GM12878 (cell line): ENCODE results near the gene AKT1. TPM values are rescaled to one million over a fixed set of nuclear protein-coding genes. Genes with fewer than 3 reads are reported as not detected.

Source experiments
- ATAC-seq: fragments of 200-7000 bp; cut with Tn5 transposase; 3 replicates; pipeline ENCODE4 v1.9.1; 2020; ENCODE audit warnings: mild to moderate bottlenecking, moderate library complexity
- BruUV-seq: library from RNA; stranded (reverse); fragments of 400-500 nt; replicated peaks from 2 replicates; lab custom pipeline; 2021; lab: Mats Ljungman, UMichigan
- CTCF ChIA-PET: fragments of 300-600 bp; sonication (Branson Sonifier 250); formaldehyde crosslinking; extraction: SDS; loops from one replicate; lab custom pipeline; 2021; ENCODE audit warnings: inconsistent platforms; lab: Yijun Ruan, JAX
- POLR2A ChIA-PET: fragments of 350-600 bp; formaldehyde crosslinking; extraction: SDS; loops from one replicate; lab custom pipeline; 2021; ENCODE audit warnings: inconsistent platforms; lab: Charles Lee
- RAD21 ChIA-PET: fragments of 300-600 bp; sonication (Branson Sonifier 250); formaldehyde crosslinking; loops from one replicate; lab custom pipeline; 2023; ENCODE audit warnings: antibody characterized with exemption; ENCODE audit not compliant: unreplicated experiment; lab: Charles Lee
- SMC1A ChIA-PET: fragments of 300-600 bp; sonication (Branson Sonifier 250); formaldehyde crosslinking; loops from one replicate; lab custom pipeline; 2023; ENCODE audit not compliant: unreplicated experiment, uncharacterized antibody; lab: Charles Lee
- DNase-seq: peaks from one replicate; pipeline ENCODE4 v3.0.0-alpha.2; 2011; ENCODE audit warnings: low read depth, low spot score
- FAIRE-seq: peaks from 3 replicates; lab custom pipeline; 2011; peaks lifted over from hg19 to GRCh38; lab: Jason Lieb, UNC
- H2AFZ ChIP-seq: 2 replicates; pipeline ENCODE4 v1.6.0; 2011; ENCODE audit warnings: low read depth, low read length, control low read depth; ENCODE audit not compliant: control insufficient read depth
- H3K27ac ChIP-seq: 2 replicates; pipeline ENCODE4 v1.5.1; 2011; ENCODE audit warnings: control low read depth; ENCODE audit not compliant: control insufficient read depth, insufficient read depth
- H3K27me3 ChIP-seq, 2 experiments: replicated peaks in 1 of 2; 2 replicates each; pipeline versions ENCODE4 v1.6.0 to v1.6.1; 2011; ENCODE audit warnings: low read length in 1 of 2; ENCODE audit not compliant: control insufficient read depth in 2 of 2, insufficient read depth in 2 of 2
- H3K36me3 ChIP-seq, 2 experiments: 2 replicates each; pipeline ENCODE4 v1.5.1; 2011; ENCODE audit warnings: low read length in 1 of 2; ENCODE audit not compliant: control insufficient read depth in 2 of 2, insufficient read depth in 2 of 2
- H3K4me1 ChIP-seq: 2 replicates; pipeline ENCODE4 v1.6.1; 2011; ENCODE audit warnings: mild to moderate bottlenecking, low read length, moderate library complexity, mixed read lengths; ENCODE audit not compliant: control insufficient read depth, insufficient read depth
- H3K4me2 ChIP-seq: 2 replicates; pipeline ENCODE4 v1.6.0; 2011; ENCODE audit warnings: control low read depth; ENCODE audit not compliant: control insufficient read depth, insufficient read depth
- H3K4me3 ChIP-seq: fragments of 200-600 bp; sonication (generic); 2 replicates; pipeline ENCODE4 v1.5.1; 2016
- H3K79me2 ChIP-seq: 2 replicates; pipeline ENCODE4 v1.6.0; 2011; ENCODE audit warnings: low read length; ENCODE audit not compliant: control insufficient read depth, insufficient read depth
- H3K9ac ChIP-seq: 2 replicates; pipeline ENCODE4 v1.8.0; 2011; ENCODE audit warnings: low read length, control low read depth, mixed read lengths; ENCODE audit not compliant: control insufficient read depth, insufficient read depth
- H3K9me3 ChIP-seq: replicated peaks from 3 replicates; pipeline ENCODE4 v1.5.1; 2011; ENCODE audit warnings: mild to moderate bottlenecking, low read length; ENCODE audit not compliant: control insufficient read depth, insufficient read depth
- H4K20me1 ChIP-seq: 2 replicates; pipeline ENCODE4 v1.6.0; 2011; ENCODE audit not compliant: control insufficient read depth, insufficient read depth
- BMI1 ChIP-seq: fragments of 450-650 bp; IDR thresholded peaks from 2 replicates; pipeline ENCODE4 v1.6.1; 2016; ENCODE audit warnings: mild to moderate bottlenecking, moderate library complexity, borderline replicate concordance
- CTCF ChIP-seq, 3 experiments: IDR thresholded peaks in 2 of 3; conservative IDR thresholded peaks in 1 of 3; 2 replicates each; pipeline ENCODE4 v1.5.1; 2011; ENCODE audit warnings: low read depth in 3 of 3, low read length in 3 of 3, mild to moderate bottlenecking in 3 of 3, control low read depth in 2 of 3, moderate library complexity in 2 of 3, inconsistent platforms in 1 of 3, mixed read lengths in 1 of 3; ENCODE audit not compliant: control insufficient read depth in 2 of 3, insufficient read depth in 1 of 3; ENCODE audit errors: extremely low read depth in 1 of 3
- EED ChIP-seq: sonication (generic); IDR thresholded peaks from 2 replicates; pipeline ENCODE4 v1.6.1; 2016; ENCODE audit warnings: antibody characterized with exemption, low read depth
- MEF2B ChIP-seq: fragments of 450-650 bp; IDR thresholded peaks from 2 replicates; pipeline ENCODE4 v1.6.1; 2018; ENCODE audit warnings: mild to moderate bottlenecking, moderate library complexity; ENCODE audit not compliant: partially characterized antibody, poor library complexity, severe bottlenecking
- PAX5 ChIP-seq: IDR thresholded peaks from 2 replicates; pipeline ENCODE4 v1.6.1; 2011; ENCODE audit warnings: low read depth, low read length, borderline replicate concordance
- PBX3 ChIP-seq: IDR thresholded peaks from 2 replicates; pipeline ENCODE4 v1.6.1; 2011; ENCODE audit warnings: mild to moderate bottlenecking, low read depth, low read length, moderate library complexity; ENCODE audit not compliant: insufficient replicate concordance
- RELB ChIP-seq: fragments of 450-650 bp; IDR thresholded peaks from 2 replicates; pipeline ENCODE4 v1.6.1; 2017; ENCODE audit warnings: low read depth, mild to moderate bottlenecking, moderate library complexity
- RUNX3 ChIP-seq: IDR thresholded peaks from 2 replicates; pipeline ENCODE4 v1.6.1; 2012; ENCODE audit warnings: low read length, inconsistent platforms
- SMARCA5 ChIP-seq: fragments of 450-650 bp; IDR thresholded peaks from 2 replicates; pipeline ENCODE4 v1.6.1; 2017; ENCODE audit warnings: mild to moderate bottlenecking
- WRNIP1 ChIP-seq: IDR thresholded peaks from 2 replicates; pipeline ENCODE4 v1.6.1; 2011; ENCODE audit warnings: low read depth, low read length, improper control_type of control experiment, borderline replicate concordance
- ZNF217 ChIP-seq: fragments of 450-650 bp; IDR thresholded peaks from 2 replicates; pipeline ENCODE4 v1.6.1; 2017; ENCODE audit warnings: antibody characterized with exemption, mild to moderate bottlenecking
- ZNF592 ChIP-seq: fragments of 450-650 bp; IDR thresholded peaks from 2 replicates; pipeline ENCODE4 v1.6.1; 2017; ENCODE audit warnings: mild to moderate bottlenecking, moderate library complexity
- WGBS: methylation state at CpG from one replicate; pipeline ENCODE4 v1.1.6; 2016; ENCODE audit warnings: low lambda C conversion rate; ENCODE audit not compliant: insufficient replicate concordance, insufficient coverage; ENCODE audit errors: missing lambda C conversion rate; 5-methylcytosine and 5-hydroxymethylcytosine counted together
- in situ Hi-C: fragments of 300-500 bp; cut with MboI; formaldehyde crosslinking; loops from 9 replicates; pipeline ENCODE4 v1.14.3; 2018; ENCODE audit warnings: mixed read lengths
- intact Hi-C: fragments of 100-400 bp; cut with micrococcal nuclease; formaldehyde crosslinking; loops from one replicate; pipeline ENCODE4 v1.14.2; 2022; ENCODE audit not compliant: unreplicated experiment
- polyA plus RNA-seq, 11 experiments: library from polyadenylated mRNA; depleted of rRNA in 4 of 11; unstranded in 6 of 11; stranded (reverse) in 5 of 11; fragments of >200 nt; fragmentation: Nextera tagmentation in 4 of 11; fragmentation: Illumina TruSeq in 1 of 11; extraction: Ambion mirVana in 4 of 11; extraction: Trizol in 1 of 11; gene quantifications; 1 replicate in 1 of 11; 2 replicates in 10 of 11; pipeline versions ENCODE4 v1.2.1 to v1.2.3, GENCODE V29; 2011 to 2016; ENCODE audit warnings: inconsistent platforms in 2 of 11, missing spikeins in 2 of 11, low read depth in 1 of 11
- total RNA-seq, 4 experiments: library from RNA; depleted of rRNA in 3 of 4; stranded (reverse); fragments of >200 nt in 3 of 4; fragmentation: Illumina TruSeq in 1 of 4; extraction: Trizol in 1 of 4; gene quantifications; 2 replicates each; pipeline versions ENCODE4 v1.2.1 to v1.2.3, GENCODE V29; 2013 to 2021

Gene AKT1
- total and polyA plus RNA-seq, 10 of the 15 experiments (the other 5 are each of a cell fraction or from before 2014, with no cell fraction given) = 0.63 to 110 (median 58.9) TPM

GRCh38 chr14:104785708-104786080, 9.9 kb downstream of the AKT1 start (continued):
- TF ChIP-seq ZNF592 = no peak
- TF ChIP-seq, all 136 proteins: peak for 0

- Histone ChIP-seq H3K27ac (no peak overlapping the region), H3K27me3 (no peaks in the 10 kb centered on the region), H4K20me1 (peaks cover 3% of the 10 kb centered on the region; the same call in 1 of the 2 replicates), H2AFZ (no peak overlapping the region), H3K36me3 (peaks cover 0 to 4% of the 10 kb centered on the region in 2 experiments; a peak in 2 of 4 replicates), H3K4me1 (no peaks in the 10 kb centered on the region), H3K4me3 (no peak overlapping the region), H3K4me2 (no peak overlapping the region), H3K9me3 (no peaks in the 10 kb centered on the region), H3K9ac (no peak overlapping the region), H3K79me2 (no peaks in the 10 kb centered on the region)
- FAIRE-seq = no peak
- BruUV-seq = no TSS peak
- intact Hi-C loops = no loop called here
- RAD21 ChIA-PET = no interaction called here
- CTCF ChIA-PET = no interaction called here
- in situ Hi-C loops = no loop called here
- DNase-seq = no peak
- POLR2A ChIA-PET = interaction anchor here (0.5 kb wide), 1 partner anchor 65 kb away, joined by 3 read pairs; no protein-coding TSS in a partner anchor
- WGBS = 89% methylated on average over 31 of the region's 36 CpGs
- ATAC-seq = no peak
- SMC1A ChIA-PET = no interaction called here
- no peak for TF ChIP-seq MEF2B
- TF ChIP-seq PAX5 = no peak
- no peak for TF ChIP-seq RUNX3
- no peak for TF ChIP-seq RELB
- no peak for TF ChIP-seq ZNF217
- no peak for TF ChIP-seq SMARCA5
- TF ChIP-seq WRNIP1 = no peak
- no peak for TF ChIP-seq EED
- TF ChIP-seq CTCF (IDR thresholded peaks at IDR 0.05 in 2 of 3, conservative IDR thresholded peaks at IDR 0.05 in 1 of 3; ENCODE audit: control insufficient read depth in 2 of 3, extremely low read depth in 1 of 3, insufficient read depth in 1 of 3, low read depth in 3 of 3, low read length in 3 of 3) = no peak
- TF ChIP-seq BMI1 = no peak
- no peak for TF ChIP-seq PBX3
These were observed 10.5 kb downstream of the AKT1 start for GRCh38 chr14:104784846-104785707.
